ENCODE results near the gene MDP1. TPM values are rescaled to one million over a fixed set of nuclear protein-coding genes. Genes with fewer than 3 reads are reported as not detected.

The MDP1 gene
- total RNA-seq, 1 donor = 14.8 TPM

GRCh38 chr14:24172871-24173281 lies 43.0 kb downstream of the MDP1 start:
- no peak for DNase-seq (ENCODE audit: insufficient read length, low spot score, missing footprints)
- H3K4me3 ChIP-seq (ENCODE audit: insufficient read depth, low read length) = no peak overlapping the region
- no peaks in the 10 kb centered on the region for H3K27me3 ChIP-seq (ENCODE audit: insufficient read depth, low read length)
- TF ChIP-seq CTCF (IDR thresholded peaks at IDR 0.05; ENCODE audit: extremely low read depth, low read depth, low read length) = no peak
- no peaks in the 10 kb centered on the region for H4K20me1 ChIP-seq (ENCODE audit: insufficient read depth, low read length)
- no peak overlapping the region for H2AFZ ChIP-seq (ENCODE audit: low read length)
- H3K36me3 ChIP-seq (ENCODE audit: insufficient read depth, low read length) = peaks cover 23% of the 10 kb centered on the region
- H3K4me1 ChIP-seq (ENCODE audit: insufficient read depth, low read length) = no peaks in the 10 kb centered on the region
- no peaks in the 10 kb centered on the region for H3K9me3 ChIP-seq (ENCODE audit: low read depth, low read length)
- H3K4me2 ChIP-seq (ENCODE audit: insufficient read depth, low read length) = no peak overlapping the region
- no peaks in the 10 kb centered on the region for H3K79me2 ChIP-seq (ENCODE audit: insufficient read depth, low read length)
- no peak overlapping the region for H3K27ac ChIP-seq (ENCODE audit: low read depth, low read length)

- TF ChIP-seq CTCF (IDR thresholded peaks at IDR 0.05; ENCODE audit: extremely low read depth, low read depth, low read length) = no peak
- Histone ChIP-seq H3K79me2 (ENCODE audit: insufficient read depth, low read length) (no peaks in the 10 kb centered on the region), H2AFZ (ENCODE audit: low read length) (no peak overlapping the region), H4K20me1 (ENCODE audit: insufficient read depth, low read length) (no peaks in the 10 kb centered on the region), H3K27me3 (ENCODE audit: insufficient read depth, low read length) (no peaks in the 10 kb centered on the region), H3K36me3 (ENCODE audit: insufficient read depth, low read length) (peaks cover 27% of the 10 kb centered on the region), H3K27ac (ENCODE audit: low read depth, low read length) (no peak overlapping the region), H3K4me1 (ENCODE audit: insufficient read depth, low read length) (no peaks in the 10 kb centered on the region), H3K9me3 (ENCODE audit: low read depth, low read length) (no peaks in the 10 kb centered on the region), H3K4me3 (ENCODE audit: insufficient read depth, low read length) (no peak overlapping the region), H3K4me2 (ENCODE audit: insufficient read depth, low read length) (no peak overlapping the region)
- DNase-seq (ENCODE audit: insufficient read length, low spot score, missing footprints) = no peak
Observed at GRCh38 chr14:24172261-24172860, 43.5 kb downstream of the MDP1 start.

- Histone ChIP-seq H3K27me3 (ENCODE audit: insufficient read depth, low read length) (no peaks in the 10 kb centered on the region), H3K79me2 (ENCODE audit: insufficient read depth, low read length) (no peaks in the 10 kb centered on the region), H3K27ac (ENCODE audit: low read depth, low read length) (no peak within 1 kb of the TSS), H3K4me2 (ENCODE audit: insufficient read depth, low read length) (no peak within 1 kb of the TSS), H3K9me3 (ENCODE audit: low read depth, low read length) (no peaks in the 10 kb centered on the region), H4K20me1 (ENCODE audit: insufficient read depth, low read length) (no peaks in the 10 kb centered on the region), H3K4me1 (ENCODE audit: insufficient read depth, low read length) (no peaks in the 10 kb centered on the region), H3K36me3 (ENCODE audit: insufficient read depth, low read length) (peaks cover 25% of the 10 kb centered on the region), H3K4me3 (ENCODE audit: insufficient read depth, low read length) (no peak within 1 kb of the TSS), H2AFZ (ENCODE audit: low read length) (no peak within 1 kb of the TSS)
- no peak for TF ChIP-seq CTCF (IDR thresholded peaks at IDR 0.05; ENCODE audit: extremely low read depth, low read depth, low read length)
- DNase-seq (ENCODE audit: insufficient read length, low spot score, missing footprints) = no peak
Observed at GRCh38 chr14:24171422-24172260, 44.2 kb downstream of the MDP1 start, which contains the start of gene REC8. TSS of gene REC8 (plus strand) at chr14:24172080. CDS start at chr14:24172553, 473 bp downstream.

GRCh38 chr14:24167469-24168114 lies 48.3 kb downstream of the MDP1 start:
- TF ChIP-seq CTCF (IDR thresholded peaks at IDR 0.05; ENCODE audit: extremely low read depth, low read depth, low read length) = no peak
- no peaks in the 10 kb centered on the region for H3K4me1 ChIP-seq (ENCODE audit: insufficient read depth, low read length)
- H3K79me2 ChIP-seq (ENCODE audit: insufficient read depth, low read length) = peaks cover 9% of the 10 kb centered on the region
- no peak overlapping the region for H3K4me3 ChIP-seq (ENCODE audit: insufficient read depth, low read length)
- no peak overlapping the region for H2AFZ ChIP-seq (ENCODE audit: low read length)
- DNase-seq (ENCODE audit: insufficient read length, low spot score, missing footprints) = no peak
- H3K27ac ChIP-seq (ENCODE audit: low read depth, low read length) = no peak overlapping the region
- H3K36me3 ChIP-seq (ENCODE audit: insufficient read depth, low read length) = peaks cover 63% of the 10 kb centered on the region
- no peak overlapping the region for H3K4me2 ChIP-seq (ENCODE audit: insufficient read depth, low read length)
- no peaks in the 10 kb centered on the region for H3K27me3 ChIP-seq (ENCODE audit: insufficient read depth, low read length)
- H3K9me3 ChIP-seq (ENCODE audit: low read depth, low read length) = no peaks in the 10 kb centered on the region
- H4K20me1 ChIP-seq (ENCODE audit: insufficient read depth, low read length) = peaks cover 3% of the 10 kb centered on the region

All from osteoblast (primary cell).